NCI-H2107 treated with DMSO at 0.1 percent for 48 hours (cell line): ENCODE measurements around the gene MLC1.

ENCODE experiments used
- DNase-seq: peaks from one replicate; lab custom pipeline; 2025; ENCODE audit not compliant: unreplicated experiment; lab: John Stamatoyannopoulos, UW

MLC1 gene

GRCh38 chr22:50058906-50059880, 26.0 kb downstream of the MLC1 start:
- peak; percentile 5 for DNase-seq

GRCh38 chr22:50058061-50058905, 26.9 kb downstream of the MLC1 start, which contains the start of gene TTLL8:
TTLL8 (minus strand) TSS chr22:50058298.
- DNase-seq: no peak

GRCh38 chr22:50057278-50058060, 27.8 kb downstream of the MLC1 start:
- no peak for DNase-seq

GRCh38 chr22:50056214-50056972, 28.8 kb downstream of the MLC1 start:
- DNase-seq: no peak

GRCh38 chr22:50053861-50054260, 31.4 kb downstream of the MLC1 start:
- no peak for DNase-seq

GRCh38 chr22:50051930-50052329, 33.3 kb downstream of the MLC1 start:
- DNase-seq: no peak

- DNase-seq: no peak
These were observed 35.7 kb downstream of the MLC1 start for GRCh38 chr22:50049299-50050195.

GRCh38 chr22:50048836-50049235, 36.4 kb downstream of the MLC1 start:
- no peak for DNase-seq

GRCh38 chr22:50048061-50048765, 37.0 kb downstream of the MLC1 start:
- DNase-seq: no peak

GRCh38 chr22:50047346-50047745, 37.9 kb downstream of the MLC1 start:
- DNase-seq: no peak

- no peak for DNase-seq
These were observed 38.6 kb downstream of the MLC1 start for GRCh38 chr22:50046481-50047245.

- DNase-seq: no peak
These were observed 39.2 kb downstream of the MLC1 start for GRCh38 chr22:50046019-50046415.

- no peak for DNase-seq
These were observed 39.8 kb downstream of the MLC1 start for GRCh38 chr22:50045211-50046018.

GRCh38 chr22:50044485-50045118, 40.6 kb downstream of the MLC1 start:
- no peak for DNase-seq

- no peak for DNase-seq
These were observed 43.7 kb downstream of the MLC1 start for GRCh38 chr22:50041361-50042065.

GRCh38 chr22:50040717-50041116, 44.5 kb downstream of the MLC1 start:
- no peak for DNase-seq
